H4 (cell line): ENCODE measurements around the gene FAR2. TPM values are rescaled to one million over a fixed set of nuclear protein-coding genes. Genes with fewer than 3 reads are reported as not detected.

ENCODE experiments used
- total RNA-seq: library from RNA; depleted of rRNA; stranded (reverse); fragments of >200 nt; shearing (Covaris generic); gene quantifications from 2 replicates; pipeline ENCODE4 v1.2.3, GENCODE V29; 2014; rRNA removed

The FAR2 gene
- total RNA-seq, 1 experiment from 2014 or later = 3.2 TPM

Other genes starting within 250 kb of the FAR2 start
- 109 and 117 TPM in 2 replicates for gene ERGIC2, start 231.9 kb downstream of the FAR2 start, total RNA-seq